Liver (tissue), 9 donors: ENCODE results near the gene NUDT1. TPM values are rescaled to one million over a fixed set of nuclear protein-coding genes. Genes with fewer than 3 reads are reported as not detected.

Source experiments
- DNase-seq: peaks from one replicate; pipeline ENCODE4 v3.0.0-alpha.2; 2017; ENCODE audit warnings: low spot score
- H3K27ac ChIP-seq, 2 donors: one replicate each; pipeline ENCODE4 v1.7.0; 2013; ENCODE audit warnings: inconsistent platforms in 2 of 2, low read length in 2 of 2, control low read depth in 1 of 2, low read depth in 1 of 2, mild to moderate bottlenecking in 1 of 2
- H3K27me3 ChIP-seq, 4 donors: one replicate each; pipeline versions ENCODE4 v1.6.1 to v1.7.0; 2013; ENCODE audit warnings: low read length in 3 of 4, inconsistent platforms in 1 of 4, mild to moderate bottlenecking in 1 of 4, moderate library complexity in 1 of 4; ENCODE audit not compliant: control insufficient read depth in 4 of 4, insufficient read depth in 4 of 4
- H3K36me3 ChIP-seq, 4 donors: one replicate each; pipeline versions ENCODE4 v1.6.1 to v1.7.0; 2013; ENCODE audit warnings: low read length in 3 of 4, mild to moderate bottlenecking in 3 of 4, low read depth in 1 of 4, moderate library complexity in 1 of 4; ENCODE audit not compliant: control insufficient read depth in 4 of 4, insufficient read depth in 3 of 4
- H3K4me1 ChIP-seq, 4 donors: one replicate each; pipeline versions ENCODE4 v1.6.1 to v1.7.0; 2013; ENCODE audit warnings: low read length in 3 of 4, mild to moderate bottlenecking in 3 of 4, moderate library complexity in 1 of 4; ENCODE audit not compliant: control insufficient read depth in 4 of 4, insufficient read depth in 4 of 4
- H3K4me3 ChIP-seq, 3 donors: one replicate each; pipeline versions ENCODE4 v1.6.1 to v1.7.0; 2013; ENCODE audit warnings: low read length in 3 of 3, control low read depth in 1 of 3, low read depth in 1 of 3, mild to moderate bottlenecking in 1 of 3
- H3K9ac ChIP-seq, 2 donors: one replicate each; pipeline ENCODE4 v1.7.0; 2013; ENCODE audit warnings: low read length in 2 of 2, mild to moderate bottlenecking in 2 of 2, moderate library complexity in 2 of 2, control low read depth in 1 of 2, low read depth in 1 of 2
- H3K9me3 ChIP-seq, 4 donors: one replicate each; pipeline versions ENCODE4 v1.6.1 to v1.7.0; 2013; ENCODE audit warnings: low read length in 3 of 4; ENCODE audit not compliant: control insufficient read depth in 4 of 4
- CTCF ChIP-seq: fragments of 150-350 bp; IDR thresholded peaks from 2 replicates; pipeline ENCODE4 v1.5.1; 2017; ENCODE audit warnings: improper control_type of control experiment, low read depth, low read length; ENCODE audit not compliant: missing input control
- EGR1 ChIP-seq, 2 donors: IDR thresholded peaks; 2 replicates each; pipeline ENCODE4 v1.6.1; 2016 to 2018; ENCODE audit warnings: antibody characterized with exemption in 2 of 2, low read depth in 2 of 2
- FOXA2 ChIP-seq: IDR thresholded peaks from 2 replicates; pipeline ENCODE4 v1.6.1; 2016; ENCODE audit warnings: antibody characterized with exemption
- HNF4A ChIP-seq, 2 donors: conservative IDR thresholded peaks; 2 replicates each; pipeline ENCODE4 v1.6.1; 2016; ENCODE audit warnings: antibody characterized with exemption in 2 of 2, mild to moderate bottlenecking in 2 of 2
- HNF4G ChIP-seq: IDR thresholded peaks from 2 replicates; pipeline ENCODE4 v1.6.1; 2016; ENCODE audit warnings: antibody characterized with exemption
- JUND ChIP-seq, 2 donors: IDR thresholded peaks; 2 replicates each; pipeline ENCODE4 v1.6.1; 2016; ENCODE audit warnings: antibody characterized with exemption in 2 of 2
- MAX ChIP-seq: IDR thresholded peaks from 2 replicates; pipeline ENCODE4 v1.6.1; 2016; ENCODE audit warnings: antibody characterized with exemption
- NR2F2 ChIP-seq: IDR thresholded peaks from 2 replicates; pipeline ENCODE4 v1.6.1; 2016; ENCODE audit warnings: antibody characterized with exemption
- RAD21 ChIP-seq, 2 donors: IDR thresholded peaks; 2 replicates each; pipeline ENCODE4 v1.6.1; 2016; ENCODE audit warnings: antibody characterized with exemption in 2 of 2, mild to moderate bottlenecking in 2 of 2
- REST ChIP-seq: IDR thresholded peaks from 2 replicates; pipeline ENCODE4 v1.6.1; 2016; ENCODE audit warnings: antibody characterized with exemption, mild to moderate bottlenecking
- RXRA ChIP-seq, 2 donors: IDR thresholded peaks; 2 replicates each; pipeline ENCODE4 v1.6.1; 2017 to 2018; ENCODE audit warnings: antibody characterized with exemption in 2 of 2, mild to moderate bottlenecking in 1 of 2
- YY1 ChIP-seq: IDR thresholded peaks from 2 replicates; pipeline ENCODE4 v1.6.1; 2016; ENCODE audit warnings: antibody characterized with exemption, mild to moderate bottlenecking
- WGBS: extraction: QIAGEN DNeasy Blood & Tissue Kit; methylation state at CpG from one replicate; pipeline ENCODE4 v1.1.7; 2013; 5-methylcytosine and 5-hydroxymethylcytosine counted together
- polyA plus RNA-seq, 2 donors: library from polyadenylated mRNA; stranded (reverse) in 1 of 2; unstranded in 1 of 2; fragments of 200-250 nt in 1 of 2; fragments of >200 nt in 1 of 2; fragmentation: Nextera tagmentation in 1 of 2; extraction: Ambion mirVana in 1 of 2; gene quantifications; one replicate each; pipeline versions ENCODE4 v1.2.1 to v1.2.3, GENCODE V29; 2013 to 2015
- total RNA-seq, 2 donors: library from RNA; depleted of rRNA; stranded (reverse); fragments of >200 nt; gene quantifications; one replicate each; pipeline ENCODE4 v1.2.3, GENCODE V29; 2014
- donor health status: healthy.
- donor health status: healthy.
- donor health status: healthy.
- donor health status: healthy.
- donor health status: healthy.

NUDT1 gene
- total and polyA plus RNA-seq, 4 donors: 1.0 to 22.3 (median 3.1) TPM

GRCh38 chr7:2217716-2218443, 24.1 kb upstream of the NUDT1 start:
- no peak overlapping the region for H3K27ac ChIP-seq
- 93% methylated on average over 19 of the region's 19 CpGs for WGBS
- no peak for DNase-seq
- H3K4me1 ChIP-seq: no peaks in the 10 kb centered on the region
- no peaks in the 10 kb centered on the region for H3K9me3 ChIP-seq
- peaks cover 6 to 51% (median 23%) of the 10 kb centered on the region in 4 donors for H3K36me3 ChIP-seq
- TF ChIP-seq RXRA (IDR thresholded peaks at IDR 0.05) (no peak), NR2F2 (no peak), HNF4A (conservative IDR thresholded peaks at IDR 0.05) (no peak), FOXA2 (no peak)
- H3K4me3 ChIP-seq: no peak overlapping the region
- H3K27me3 ChIP-seq: no peaks in the 10 kb centered on the region
- no peak overlapping the region for H3K9ac ChIP-seq

- H3K36me3 ChIP-seq: peaks cover 6 to 50% (median 23%) of the 10 kb centered on the region in 4 donors
- DNase-seq: no peak
- H3K27ac ChIP-seq: no peak overlapping the region
- H3K9me3 ChIP-seq: no peaks in the 10 kb centered on the region
- H3K4me1 ChIP-seq: no peaks in the 10 kb centered on the region
- no peak overlapping the region for H3K4me3 ChIP-seq
- H3K27me3 ChIP-seq: no peaks in the 10 kb centered on the region
- TF ChIP-seq MAX (no peak), HNF4G (no peak)
- no peak overlapping the region for H3K9ac ChIP-seq
- 95% methylated on average over 9 of the region's 9 CpGs for WGBS
These were observed 23.6 kb upstream of the NUDT1 start for GRCh38 chr7:2218444-2218785.

GRCh38 chr7:2219136-2219535, 22.9 kb upstream of the NUDT1 start:
- Histone ChIP-seq H3K4me1 (no peaks in the 10 kb centered on the region), H3K9ac (no peak overlapping the region), H3K27ac (no peak overlapping the region), H3K36me3 (peaks cover 6 to 49% (median 20%) of the 10 kb centered on the region in 4 donors), H3K27me3 (no peaks in the 10 kb centered on the region), H3K9me3 (no peaks in the 10 kb centered on the region), H3K4me3 (no peak overlapping the region)
- WGBS: 92% methylated on average over 15 of the region's 15 CpGs
- DNase-seq: no peak
- no peak for TF ChIP-seq HNF4G
- no peak for TF ChIP-seq YY1
- no peak for TF ChIP-seq REST
- no peak for TF ChIP-seq RXRA (IDR thresholded peaks at IDR 0.05)
- TF ChIP-seq NR2F2: no peak
- TF ChIP-seq CTCF: no peak
- TF ChIP-seq RAD21 (IDR thresholded peaks at IDR 0.05): no peak
- TF ChIP-seq MAX: no peak
- TF ChIP-seq JUND (IDR thresholded peaks at IDR 0.05): no peak
- TF ChIP-seq FOXA2: no peak
- TF ChIP-seq EGR1 (IDR thresholded peaks at IDR 0.05; ENCODE audit: low read depth in 2 of 2): no peak
- TF ChIP-seq HNF4A (conservative IDR thresholded peaks at IDR 0.05): no peak
